Tibial artery (tissue), 4 donors: ENCODE results near the gene TSACC.
"Not testable (repeated sequence)": the region's sequence is repeated elsewhere in the genome, so short reads cannot be mapped to it uniquely, and the experiment has no call there.

Source experiments
- DNase-seq, 2 donors: peaks; one replicate each; pipeline ENCODE4 v3.0.0-alpha.2; 2019
- H3K27ac ChIP-seq, 2 donors: fragments of 200-600 bp; sonication (generic) in 1 of 2; 1 replicate in 1 of 2; 2 replicates in 1 of 2; pipeline ENCODE4 v1.5.1; 2018 to 2019; ENCODE audit warnings: mild to moderate bottlenecking in 1 of 2
- H3K27me3 ChIP-seq, 2 donors: fragments of 200-600 bp; sonication (generic) in 1 of 2; one replicate each; pipeline versions ENCODE4 v1.5.1 to v1.6.0; 2016 to 2019
- H3K36me3 ChIP-seq, 3 donors: fragments of 200-600 bp; sonication (generic) in 2 of 3; one replicate each; pipeline ENCODE4 v1.5.1; 2016 to 2019; ENCODE audit warnings: mild to moderate bottlenecking in 2 of 3
- H3K4me1 ChIP-seq, 4 donors: fragments of 200-600 bp; sonication (generic) in 2 of 4; 1 replicate in 3 of 4; 2 replicates in 1 of 4; pipeline ENCODE4 v1.5.1; 2016 to 2019
- H3K4me3 ChIP-seq, 2 donors: fragments of 200-600 bp; sonication (generic) in 1 of 2; 1 replicate in 1 of 2; 2 replicates in 1 of 2; pipeline ENCODE4 v1.5.1; 2018 to 2019; ENCODE audit warnings: mild to moderate bottlenecking in 2 of 2
- H3K9me3 ChIP-seq, 3 donors: fragments of 200-600 bp; sonication (generic) in 1 of 3; one replicate each; pipeline ENCODE4 v1.5.1; 2016 to 2019
- intact Hi-C: fragments of 100-400 bp; cut with DNase I; formaldehyde crosslinking; loops from one replicate; pipeline ENCODE4 v1.15.0; 2023; ENCODE audit warnings: low total_unique reads
- TF ChIP-seq, protein P1 (sequence below), 2 experiments: fragments of 200-600 bp in 1 of 2; fragments of 450-650 bp in 1 of 2; IDR thresholded peaks; one replicate each; pipeline ENCODE4 v1.5.1; 2017 to 2019; ENCODE audit warnings: antibody characterized with exemption in 2 of 2, mild to moderate bottlenecking in 1 of 2, moderate library complexity in 1 of 2

Gene TSACC

DNA sequence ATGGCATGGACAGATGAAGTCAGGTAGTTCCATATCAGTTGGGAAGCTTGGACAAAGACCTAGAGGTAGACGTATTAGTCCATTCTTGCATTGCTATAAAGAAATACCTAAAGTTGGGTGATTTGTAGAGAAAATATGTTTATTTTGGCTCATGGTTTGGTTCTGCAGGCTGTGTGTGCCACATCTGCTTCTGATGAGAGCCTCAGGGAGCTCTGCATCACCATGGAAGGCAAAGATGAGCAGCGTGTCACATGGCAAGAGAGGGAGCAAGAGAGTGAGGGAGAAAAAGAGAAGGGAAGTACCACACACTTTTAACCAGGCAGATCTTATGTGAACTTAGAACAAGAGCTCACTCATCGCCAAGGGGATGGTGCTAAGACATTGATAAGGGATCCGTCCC, 9.0 kb downstream of the TSACC start:
- Histone ChIP-seq H3K4me1 (no peaks in the 10 kb centered on the region), H3K36me3 (no peaks in the 10 kb centered on the region), H3K27me3 (peaks cover 0 to 15% of the 10 kb centered on the region in 2 donors), H3K4me3 (no peak overlapping the region), H3K27ac (no peak overlapping the region), H3K9me3 (no peaks in the 10 kb centered on the region)
- TF ChIP-seq, protein P1, sequence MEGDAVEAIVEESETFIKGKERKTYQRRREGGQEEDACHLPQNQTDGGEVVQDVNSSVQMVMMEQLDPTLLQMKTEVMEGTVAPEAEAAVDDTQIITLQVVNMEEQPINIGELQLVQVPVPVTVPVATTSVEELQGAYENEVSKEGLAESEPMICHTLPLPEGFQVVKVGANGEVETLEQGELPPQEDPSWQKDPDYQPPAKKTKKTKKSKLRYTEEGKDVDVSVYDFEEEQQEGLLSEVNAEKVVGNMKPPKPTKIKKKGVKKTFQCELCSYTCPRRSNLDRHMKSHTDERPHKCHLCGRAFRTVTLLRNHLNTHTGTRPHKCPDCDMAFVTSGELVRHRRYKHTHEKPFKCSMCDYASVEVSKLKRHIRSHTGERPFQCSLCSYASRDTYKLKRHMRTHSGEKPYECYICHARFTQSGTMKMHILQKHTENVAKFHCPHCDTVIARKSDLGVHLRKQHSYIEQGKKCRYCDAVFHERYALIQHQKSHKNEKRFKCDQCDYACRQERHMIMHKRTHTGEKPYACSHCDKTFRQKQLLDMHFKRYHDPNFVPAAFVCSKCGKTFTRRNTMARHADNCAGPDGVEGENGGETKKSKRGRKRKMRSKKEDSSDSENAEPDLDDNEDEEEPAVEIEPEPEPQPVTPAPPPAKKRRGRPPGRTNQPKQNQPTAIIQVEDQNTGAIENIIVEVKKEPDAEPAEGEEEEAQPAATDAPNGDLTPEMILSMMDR (IDR thresholded peaks at IDR 0.05): no peak
- DNase-seq: no peak
- intact Hi-C loops: no loop called here

GRCh38 chr1:156352481-156352880, 14.2 kb downstream of the TSACC start:
- H3K4me3 ChIP-seq, intact Hi-C loops, DNase-seq, H3K36me3 ChIP-seq, H3K27ac ChIP-seq, H3K4me1 ChIP-seq, H3K9me3 ChIP-seq: not testable (repeated sequence)
- H3K27me3 ChIP-seq: peaks cover 0 to 27% of the 10 kb centered on the region in 2 donors

- intact Hi-C loops: no loop called here
- TF ChIP-seq, protein P1 (IDR thresholded peaks at IDR 0.05): no peak
- Histone ChIP-seq H3K36me3 (no peaks in the 10 kb centered on the region), H3K27ac (no peak overlapping the region), H3K9me3 (no peaks in the 10 kb centered on the region), H3K27me3 (peaks cover 0 to 41% of the 10 kb centered on the region in 2 donors), H3K4me3 (no peak overlapping the region), H3K4me1 (peaks cover 0 to 4% (median 0%) of the 10 kb centered on the region in 4 donors)
- DNase-seq: no peak
These were observed 18.0 kb downstream of the TSACC start for GRCh38 chr1:156356262-156356874.

DNA sequence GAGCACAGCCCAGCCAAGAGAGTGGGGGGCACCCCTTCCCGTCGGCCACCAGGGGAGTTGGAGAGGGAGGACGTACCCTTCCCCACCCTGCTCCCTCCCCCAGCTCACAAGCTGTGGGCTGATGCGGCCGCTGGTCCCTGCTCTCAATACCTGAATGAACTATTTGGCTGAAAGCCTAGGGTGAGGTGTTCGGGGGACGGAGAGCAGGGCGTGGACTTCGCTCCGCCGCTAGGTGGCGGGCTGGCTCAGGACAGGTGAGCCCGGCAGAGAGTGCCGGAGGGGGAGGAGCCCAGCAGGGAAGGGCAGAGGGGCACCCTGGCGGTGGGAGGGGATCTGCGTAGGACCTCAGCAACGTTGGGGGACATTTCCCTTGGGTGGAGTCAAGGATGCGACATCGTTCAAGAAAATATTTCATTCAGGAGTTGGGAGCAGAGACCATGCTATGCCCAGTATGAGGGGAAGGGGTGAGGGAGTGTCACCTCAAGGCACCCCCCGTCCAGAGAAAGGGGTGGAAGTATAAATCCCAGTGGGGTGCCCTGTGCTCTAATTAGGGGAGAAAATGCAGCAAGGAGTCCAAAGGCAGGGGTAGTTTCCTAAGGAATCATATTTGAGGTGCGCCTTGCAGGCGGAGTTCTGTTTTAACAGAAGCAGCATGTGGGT, 18.7 kb downstream of the TSACC start:
- no peak overlapping the region for H3K4me3 ChIP-seq
- H3K4me1 ChIP-seq: peaks cover 0 to 4% (median 0%) of the 10 kb centered on the region in 4 donors
- H3K27ac ChIP-seq: no peak overlapping the region
- H3K9me3 ChIP-seq: no peaks in the 10 kb centered on the region
- H3K36me3 ChIP-seq: no peaks in the 10 kb centered on the region
- peaks cover 0 to 41% of the 10 kb centered on the region in 2 donors for H3K27me3 ChIP-seq
- intact Hi-C loops: no loop called here
- no peak for DNase-seq
- TF ChIP-seq, protein P1 (IDR thresholded peaks at IDR 0.05): peak; percentile 46 to 56

DNA sequence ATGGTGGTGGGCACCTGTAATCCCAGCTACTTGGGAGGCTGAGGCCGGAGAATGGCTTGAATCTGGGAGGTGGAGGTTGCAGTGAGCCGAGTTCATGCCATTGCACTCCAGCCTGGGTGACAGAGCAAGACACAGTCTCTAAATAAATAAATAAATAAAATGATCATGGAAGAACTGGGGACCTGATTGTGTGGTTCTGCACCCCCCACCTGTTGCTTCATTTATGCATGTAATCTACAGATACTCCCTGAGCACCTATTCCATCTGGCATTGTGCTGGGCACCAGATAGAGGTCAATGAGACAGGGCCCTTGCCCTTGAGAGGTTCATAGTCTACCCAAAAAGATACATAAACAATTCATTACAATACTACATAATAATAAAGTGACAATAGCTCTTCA, 19.7 kb downstream of the TSACC start:
- intact Hi-C loops: no loop called here
- TF ChIP-seq, protein P1 (IDR thresholded peaks at IDR 0.05): no peak
- H3K27me3 ChIP-seq: peaks cover 0 to 47% of the 10 kb centered on the region in 2 donors
- H3K9me3 ChIP-seq: no peaks in the 10 kb centered on the region
- no peaks in the 10 kb centered on the region for H3K36me3 ChIP-seq
- peak in 1 of 2 donors; percentile 20 for DNase-seq
- peaks cover 0 to 4% (median 0%) of the 10 kb centered on the region in 4 donors for H3K4me1 ChIP-seq
- no peak overlapping the region for H3K4me3 ChIP-seq
- H3K27ac ChIP-seq: no peak overlapping the region

DNA sequence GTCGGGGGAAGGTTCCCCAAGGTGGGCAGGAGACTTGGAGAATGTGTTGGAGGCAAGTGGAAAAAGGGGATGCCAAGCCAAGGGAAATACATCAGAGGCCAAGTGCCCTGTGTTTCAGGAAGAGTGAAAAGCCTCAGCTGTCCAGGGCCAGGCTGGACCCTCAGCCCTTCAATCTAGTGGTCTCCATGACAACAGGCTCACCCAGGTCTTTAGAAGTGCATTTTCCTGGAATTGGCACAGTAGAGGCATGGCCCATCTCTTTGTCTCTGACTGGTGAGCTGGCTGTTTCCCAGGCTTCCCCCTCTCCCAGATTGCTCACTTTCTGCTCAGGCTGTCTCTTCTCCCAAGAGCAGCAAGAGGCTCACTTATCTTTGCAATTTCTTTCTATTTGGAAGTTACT, 20.3 kb downstream of the TSACC start:
- TF ChIP-seq, protein P1 (IDR thresholded peaks at IDR 0.05): no peak
- H3K27me3 ChIP-seq: peaks cover 0 to 47% of the 10 kb centered on the region in 2 donors
- H3K36me3 ChIP-seq: no peaks in the 10 kb centered on the region
- H3K27ac ChIP-seq: no peak overlapping the region
- H3K9me3 ChIP-seq: no peaks in the 10 kb centered on the region
- H3K4me1 ChIP-seq: peaks cover 0 to 4% (median 0%) of the 10 kb centered on the region in 4 donors
- DNase-seq: peak in 1 of 2 donors; percentile 12
- no peak overlapping the region for H3K4me3 ChIP-seq
- intact Hi-C loops: no loop called here
